ENCODE data around the gene C19orf44. TPM values are rescaled to one million over a fixed set of nuclear protein-coding genes. Genes with fewer than 3 reads are reported as not detected.

Gene C19orf44
- polyA plus RNA-seq, 2 of the 4 experiments (the other 2 are of a cell fraction), result 2.9 to 3.0 TPM

- TF ChIP-seq KDM5A (IDR thresholded peaks at IDR 0.05), result no peak
- no peak for TF ChIP-seq RFX5 (IDR thresholded peaks at IDR 0.05)
- no peak for TF ChIP-seq ZFP36 (IDR thresholded peaks at IDR 0.05; ENCODE audit: borderline replicate concordance, partially characterized antibody)
- TF ChIP-seq BHLHE40 (IDR thresholded peaks at IDR 0.05; ENCODE audit: low read depth, low read length), result no peak
- no peak for TF ChIP-seq MYC (IDR thresholded peaks at IDR 0.05; ENCODE audit: borderline replicate concordance, low read length)
- TF ChIP-seq MAX (IDR thresholded peaks at IDR 0.05), result no peak
- TF ChIP-seq E2F6 (IDR thresholded peaks at IDR 0.05; ENCODE audit: borderline replicate concordance, low read depth), result no peak
- TF ChIP-seq KDM1A (IDR thresholded peaks at IDR 0.05; ENCODE audit: low read depth), result no peak
- TF ChIP-seq ZC3H11A (IDR thresholded peaks at IDR 0.05), result no peak
- no peak for TF ChIP-seq CBX2 (IDR thresholded peaks at IDR 0.05; ENCODE audit: borderline replicate concordance, low read depth)
- TF ChIP-seq EHMT2 (IDR thresholded peaks at IDR 0.05; ENCODE audit: low read depth), result no peak
- no peak for TF ChIP-seq HEYL (CRISPR knock-in tag; IDR thresholded peaks at IDR 0.05)
- TF ChIP-seq JUN (IDR thresholded peaks at IDR 0.05), result no peak
- TF ChIP-seq EHF (CRISPR knock-in tag; IDR thresholded peaks at IDR 0.05), result no peak
- TF ChIP-seq, protein P1, sequence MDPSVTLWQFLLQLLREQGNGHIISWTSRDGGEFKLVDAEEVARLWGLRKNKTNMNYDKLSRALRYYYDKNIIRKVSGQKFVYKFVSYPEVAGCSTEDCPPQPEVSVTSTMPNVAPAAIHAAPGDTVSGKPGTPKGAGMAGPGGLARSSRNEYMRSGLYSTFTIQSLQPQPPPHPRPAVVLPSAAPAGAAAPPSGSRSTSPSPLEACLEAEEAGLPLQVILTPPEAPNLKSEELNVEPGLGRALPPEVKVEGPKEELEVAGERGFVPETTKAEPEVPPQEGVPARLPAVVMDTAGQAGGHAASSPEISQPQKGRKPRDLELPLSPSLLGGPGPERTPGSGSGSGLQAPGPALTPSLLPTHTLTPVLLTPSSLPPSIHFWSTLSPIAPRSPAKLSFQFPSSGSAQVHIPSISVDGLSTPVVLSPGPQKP (IDR thresholded peaks at IDR 0.05; ENCODE audit: low read depth, low read length), result no peak
- no peak for TF ChIP-seq ZSCAN20 (CRISPR knock-in tag; IDR thresholded peaks at IDR 0.05)
- TF ChIP-seq SREBF2 (IDR thresholded peaks at IDR 0.05), result no peak
- TF ChIP-seq TFCP2L1 (CRISPR knock-in tag; IDR thresholded peaks at IDR 0.05), result no peak
- no peak for TF ChIP-seq CHD4 (IDR thresholded peaks at IDR 0.05; ENCODE audit: borderline replicate concordance)
- TF ChIP-seq NPAS2 (CRISPR knock-in tag; IDR thresholded peaks at IDR 0.05; ENCODE audit: borderline replicate concordance), result no peak
- ATAC-seq (no peak), FAIRE-seq (no peak), DNase-seq (ENCODE audit: low read depth in 1 of 2, low spot score in 1 of 2) (no peak)
- 91% methylated on average over 12 of the region's 12 CpGs for WGBS (ENCODE audit: missing lambda C conversion rate)
- Histone ChIP-seq H3K4me1 (no peaks in the 10 kb centered on the region), H3K4me2 (no peak overlapping the region), H3K4me3 (no peak overlapping the region), H3K9me3 (no peaks in the 10 kb centered on the region), H3K27ac (no peak overlapping the region)
- POLR2A ChIA-PET, result no interaction called here
- CTCF ChIA-PET, result interaction anchor here (0.8 kb wide), 1 partner anchor 31 kb away, joined by 5 read pairs; no protein-coding TSS in a partner anchor
Observed at GRCh38 chr19:16531380-16531669, 35.1 kb downstream of the C19orf44 start.

DNA sequence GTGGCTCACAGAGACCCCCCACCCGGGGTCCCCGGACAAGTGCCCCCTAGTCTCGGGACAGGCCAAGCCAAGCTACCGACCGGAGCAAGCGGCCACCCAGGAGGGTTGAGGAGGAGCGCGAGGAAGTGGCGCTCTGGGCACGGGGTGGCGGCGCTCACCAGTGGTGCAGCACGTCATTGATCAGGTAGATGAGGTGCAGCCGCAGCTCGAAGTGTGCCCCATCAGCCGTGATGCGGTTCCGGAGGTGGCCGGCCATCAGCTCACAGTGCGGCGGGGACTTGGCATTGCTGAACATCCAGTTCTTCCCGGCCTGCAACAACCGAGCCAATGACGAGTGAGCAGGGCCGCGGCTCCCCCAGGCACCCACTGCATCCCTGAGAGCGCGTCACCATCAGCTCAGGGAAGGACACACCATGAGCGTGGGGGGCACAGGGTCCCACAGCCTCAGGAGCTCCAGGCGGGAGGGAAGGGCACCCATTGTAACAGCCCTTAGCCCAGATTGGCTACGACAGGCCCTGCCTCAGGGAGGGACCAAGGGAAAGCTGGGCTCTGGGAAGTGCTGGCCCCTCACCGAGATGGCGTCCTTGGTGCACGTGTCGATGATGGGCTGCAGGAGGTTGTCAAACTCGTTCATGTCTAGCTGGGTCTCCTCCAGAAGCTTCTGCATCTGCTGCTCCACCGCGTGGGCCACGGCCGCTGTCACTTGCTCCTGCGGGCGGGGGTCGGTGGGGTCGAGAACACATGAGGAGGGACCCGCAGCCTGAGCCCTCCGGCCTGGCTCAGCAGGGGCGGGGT is 36.4 kb downstream of the C19orf44 start:
- Histone ChIP-seq H3K4me3 (no peak overlapping the region), H3K4me2 (no peak overlapping the region), H3K9me3 (no peaks in the 10 kb centered on the region), H3K27ac (no peak overlapping the region), H3K4me1 (no peaks in the 10 kb centered on the region)
- ChIA-PET POLR2A (no interaction called here), CTCF (interaction anchor here (0.6 kb wide), 1 partner anchor 72 kb away, joined by 5 read pairs; no protein-coding TSS in a partner anchor)
- no peak for ATAC-seq
- no peak for DNase-seq (ENCODE audit: low read depth in 1 of 2, low spot score in 1 of 2)
- no peak for FAIRE-seq
- WGBS (ENCODE audit: missing lambda C conversion rate), result 98% methylated on average over 31 of the region's 47 CpGs
- no peak for TF ChIP-seq HOXB5 (CRISPR knock-in tag; IDR thresholded peaks at IDR 0.05)
- no peak for TF ChIP-seq CBX2 (IDR thresholded peaks at IDR 0.05; ENCODE audit: borderline replicate concordance, low read depth)
- no peak for TF ChIP-seq EHMT2 (IDR thresholded peaks at IDR 0.05; ENCODE audit: low read depth)
- no peak for TF ChIP-seq CBX8 (IDR thresholded peaks at IDR 0.05)
- TF ChIP-seq, protein P2, sequence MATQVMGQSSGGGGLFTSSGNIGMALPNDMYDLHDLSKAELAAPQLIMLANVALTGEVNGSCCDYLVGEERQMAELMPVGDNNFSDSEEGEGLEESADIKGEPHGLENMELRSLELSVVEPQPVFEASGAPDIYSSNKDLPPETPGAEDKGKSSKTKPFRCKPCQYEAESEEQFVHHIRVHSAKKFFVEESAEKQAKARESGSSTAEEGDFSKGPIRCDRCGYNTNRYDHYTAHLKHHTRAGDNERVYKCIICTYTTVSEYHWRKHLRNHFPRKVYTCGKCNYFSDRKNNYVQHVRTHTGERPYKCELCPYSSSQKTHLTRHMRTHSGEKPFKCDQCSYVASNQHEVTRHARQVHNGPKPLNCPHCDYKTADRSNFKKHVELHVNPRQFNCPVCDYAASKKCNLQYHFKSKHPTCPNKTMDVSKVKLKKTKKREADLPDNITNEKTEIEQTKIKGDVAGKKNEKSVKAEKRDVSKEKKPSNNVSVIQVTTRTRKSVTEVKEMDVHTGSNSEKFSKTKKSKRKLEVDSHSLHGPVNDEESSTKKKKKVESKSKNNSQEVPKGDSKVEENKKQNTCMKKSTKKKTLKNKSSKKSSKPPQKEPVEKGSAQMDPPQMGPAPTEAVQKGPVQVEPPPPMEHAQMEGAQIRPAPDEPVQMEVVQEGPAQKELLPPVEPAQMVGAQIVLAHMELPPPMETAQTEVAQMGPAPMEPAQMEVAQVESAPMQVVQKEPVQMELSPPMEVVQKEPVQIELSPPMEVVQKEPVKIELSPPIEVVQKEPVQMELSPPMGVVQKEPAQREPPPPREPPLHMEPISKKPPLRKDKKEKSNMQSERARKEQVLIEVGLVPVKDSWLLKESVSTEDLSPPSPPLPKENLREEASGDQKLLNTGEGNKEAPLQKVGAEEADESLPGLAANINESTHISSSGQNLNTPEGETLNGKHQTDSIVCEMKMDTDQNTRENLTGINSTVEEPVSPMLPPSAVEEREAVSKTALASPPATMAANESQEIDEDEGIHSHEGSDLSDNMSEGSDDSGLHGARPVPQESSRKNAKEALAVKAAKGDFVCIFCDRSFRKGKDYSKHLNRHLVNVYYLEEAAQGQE (IDR thresholded peaks at IDR 0.05), result no peak
- no peak for TF ChIP-seq MAX (IDR thresholded peaks at IDR 0.05)
- no peak for TF ChIP-seq CTCF (IDR thresholded peaks at IDR 0.05)
- TF ChIP-seq POLR2A (IDR thresholded peaks at IDR 0.05; ENCODE audit: low read length), result no peak
- no peak for TF ChIP-seq MAZ (IDR thresholded peaks at IDR 0.05; ENCODE audit: borderline replicate concordance, low read depth, low read length)
- no peak for TF ChIP-seq CHD2 (IDR thresholded peaks at IDR 0.05; ENCODE audit: low read length, partially characterized antibody)
- no peak for TF ChIP-seq PBX3 (IDR thresholded peaks at IDR 0.05)
- TF ChIP-seq MAFK (IDR thresholded peaks at IDR 0.05; ENCODE audit: partially characterized antibody), result no peak
- no peak for TF ChIP-seq CHD4 (IDR thresholded peaks at IDR 0.05; ENCODE audit: borderline replicate concordance)
- TF ChIP-seq EHF (CRISPR knock-in tag; IDR thresholded peaks at IDR 0.05), result no peak
- no peak for TF ChIP-seq EP300 (IDR thresholded peaks at IDR 0.05)

All from A549 (cell line).